ENCODE data around the gene WDR59. TPM values are rescaled to one million over a fixed set of nuclear protein-coding genes. Genes with fewer than 3 reads are reported as not detected.

Gene WDR59
- total and polyA plus RNA-seq, 2 donors from 2014 or later = 32.6 to 60.0 TPM

GRCh38 chr16:74944466-74944865 is 40.5 kb downstream of the WDR59 start:
- no peak overlapping the region for H3K9ac ChIP-seq (ENCODE audit: low read length in 3 of 3)
- DNase-seq (no peak), FAIRE-seq (no peak)
- intact Hi-C loops (cut with DNase I) = no loop called here
- no peak overlapping the region for H3K27ac ChIP-seq (ENCODE audit: low read depth in 2 of 2, low read length in 2 of 2)
- H3K36me3 ChIP-seq (ENCODE audit: control insufficient read depth in 2 of 3, insufficient read depth in 3 of 3, low read length in 3 of 3) = peaks cover 3 to 36% (median 11%) of the 10 kb centered on the region in 3 donors
- no peaks in the 10 kb centered on the region for H3K4me1 ChIP-seq (ENCODE audit: control insufficient read depth in 2 of 3, insufficient read depth in 2 of 3, low read depth in 1 of 3, low read length in 3 of 3)
- no peaks in the 10 kb centered on the region for H3K27me3 ChIP-seq (ENCODE audit: control insufficient read depth, insufficient read depth, low read length)
- TF ChIP-seq CTCF (IDR thresholded peaks at IDR 0.05; ENCODE audit: borderline replicate concordance, extremely low read depth, insufficient read depth) = no peak
- no peak overlapping the region for H3K4me3 ChIP-seq (ENCODE audit: low read length in 3 of 3)
- H3K9me3 ChIP-seq (ENCODE audit: control insufficient read depth in 2 of 3, insufficient read depth in 1 of 3, low read length in 3 of 3) = no peaks in the 10 kb centered on the region

- Histone ChIP-seq H3K27ac (ENCODE audit: low read depth in 2 of 2, low read length in 2 of 2) (no peak overlapping the region), H3K4me3 (ENCODE audit: low read length in 3 of 3) (no peak overlapping the region), H3K4me1 (ENCODE audit: control insufficient read depth in 2 of 3, insufficient read depth in 2 of 3, low read depth in 1 of 3, low read length in 3 of 3) (no peaks in the 10 kb centered on the region), H3K27me3 (ENCODE audit: control insufficient read depth, insufficient read depth, low read length) (no peaks in the 10 kb centered on the region), H3K9me3 (ENCODE audit: control insufficient read depth in 2 of 3, insufficient read depth in 1 of 3, low read length in 3 of 3) (no peaks in the 10 kb centered on the region), H3K36me3 (ENCODE audit: control insufficient read depth in 2 of 3, insufficient read depth in 3 of 3, low read length in 3 of 3) (peaks cover 3 to 36% (median 11%) of the 10 kb centered on the region in 3 donors), H3K9ac (ENCODE audit: low read length in 3 of 3) (no peak overlapping the region)
- DNase-seq (no peak), FAIRE-seq (no peak)
- TF ChIP-seq CTCF (IDR thresholded peaks at IDR 0.05; ENCODE audit: borderline replicate concordance, extremely low read depth, insufficient read depth) = no peak
- intact Hi-C loops (cut with DNase I) = no loop called here
Measured at GRCh38 chr16:74942977-74943918, 41.7 kb downstream of the WDR59 start.

GRCh38 chr16:74942566-74942965 is 42.4 kb downstream of the WDR59 start:
- DNase-seq = no peak
- no peak for TF ChIP-seq CTCF (IDR thresholded peaks at IDR 0.05; ENCODE audit: borderline replicate concordance, extremely low read depth, insufficient read depth)
- peaks cover 3 to 37% (median 17%) of the 10 kb centered on the region in 3 donors for H3K36me3 ChIP-seq (ENCODE audit: control insufficient read depth in 2 of 3, insufficient read depth in 3 of 3, low read length in 3 of 3)
- no peaks in the 10 kb centered on the region for H3K27me3 ChIP-seq (ENCODE audit: control insufficient read depth, insufficient read depth, low read length)
- no peak for FAIRE-seq
- intact Hi-C loops (cut with DNase I) = no loop called here
- no peaks in the 10 kb centered on the region for H3K9me3 ChIP-seq (ENCODE audit: control insufficient read depth in 2 of 3, insufficient read depth in 1 of 3, low read length in 3 of 3)
- H3K9ac ChIP-seq (ENCODE audit: low read length in 3 of 3) = no peak overlapping the region
- H3K4me1 ChIP-seq (ENCODE audit: control insufficient read depth in 2 of 3, insufficient read depth in 2 of 3, low read depth in 1 of 3, low read length in 3 of 3) = no peaks in the 10 kb centered on the region
- no peak overlapping the region for H3K27ac ChIP-seq (ENCODE audit: low read depth in 2 of 2, low read length in 2 of 2)
- H3K4me3 ChIP-seq (ENCODE audit: low read length in 3 of 3) = no peak overlapping the region
